Measurements from ENCODE around the gene CEP89.

DNA sequence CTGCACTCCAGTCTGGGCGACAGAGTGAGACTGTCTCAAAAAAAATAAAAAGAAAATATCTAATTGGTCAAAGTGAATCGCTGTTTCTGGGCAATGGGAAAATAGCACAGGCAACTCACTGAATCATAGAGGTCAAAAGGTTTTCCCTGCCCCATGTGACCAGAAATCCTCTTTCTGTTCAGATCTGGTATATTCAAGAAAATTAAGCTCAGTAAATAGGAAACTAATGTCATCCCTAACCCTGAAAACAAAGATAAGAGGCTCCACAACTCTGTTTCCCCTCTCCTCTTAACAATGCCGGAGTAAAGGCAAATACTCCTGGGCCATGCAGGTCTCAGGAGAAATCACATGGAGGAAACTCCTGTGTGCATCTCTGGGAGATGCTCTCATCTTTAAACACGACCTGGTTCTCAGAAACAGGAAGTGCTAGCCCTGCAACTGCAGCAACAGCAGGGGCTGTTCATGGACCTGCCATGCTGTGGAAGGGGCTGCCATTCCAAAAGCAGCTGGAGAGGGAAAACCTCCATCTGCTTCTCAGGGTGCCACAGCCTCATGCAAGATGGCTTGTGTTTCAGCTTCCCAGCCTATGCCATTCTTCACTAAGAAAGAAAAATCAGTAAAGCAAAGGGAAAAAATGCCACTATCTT lies 54.7 kb downstream of the CEP89 start:
- TF ChIP-seq EP300 (IDR thresholded peaks at IDR 0.05): no peak
- TF ChIP-seq, protein P1, sequence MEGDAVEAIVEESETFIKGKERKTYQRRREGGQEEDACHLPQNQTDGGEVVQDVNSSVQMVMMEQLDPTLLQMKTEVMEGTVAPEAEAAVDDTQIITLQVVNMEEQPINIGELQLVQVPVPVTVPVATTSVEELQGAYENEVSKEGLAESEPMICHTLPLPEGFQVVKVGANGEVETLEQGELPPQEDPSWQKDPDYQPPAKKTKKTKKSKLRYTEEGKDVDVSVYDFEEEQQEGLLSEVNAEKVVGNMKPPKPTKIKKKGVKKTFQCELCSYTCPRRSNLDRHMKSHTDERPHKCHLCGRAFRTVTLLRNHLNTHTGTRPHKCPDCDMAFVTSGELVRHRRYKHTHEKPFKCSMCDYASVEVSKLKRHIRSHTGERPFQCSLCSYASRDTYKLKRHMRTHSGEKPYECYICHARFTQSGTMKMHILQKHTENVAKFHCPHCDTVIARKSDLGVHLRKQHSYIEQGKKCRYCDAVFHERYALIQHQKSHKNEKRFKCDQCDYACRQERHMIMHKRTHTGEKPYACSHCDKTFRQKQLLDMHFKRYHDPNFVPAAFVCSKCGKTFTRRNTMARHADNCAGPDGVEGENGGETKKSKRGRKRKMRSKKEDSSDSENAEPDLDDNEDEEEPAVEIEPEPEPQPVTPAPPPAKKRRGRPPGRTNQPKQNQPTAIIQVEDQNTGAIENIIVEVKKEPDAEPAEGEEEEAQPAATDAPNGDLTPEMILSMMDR (IDR thresholded peaks at IDR 0.05): no peak
